ENCODE results near the gene TENT5C.

Gene TENT5C

DNA sequence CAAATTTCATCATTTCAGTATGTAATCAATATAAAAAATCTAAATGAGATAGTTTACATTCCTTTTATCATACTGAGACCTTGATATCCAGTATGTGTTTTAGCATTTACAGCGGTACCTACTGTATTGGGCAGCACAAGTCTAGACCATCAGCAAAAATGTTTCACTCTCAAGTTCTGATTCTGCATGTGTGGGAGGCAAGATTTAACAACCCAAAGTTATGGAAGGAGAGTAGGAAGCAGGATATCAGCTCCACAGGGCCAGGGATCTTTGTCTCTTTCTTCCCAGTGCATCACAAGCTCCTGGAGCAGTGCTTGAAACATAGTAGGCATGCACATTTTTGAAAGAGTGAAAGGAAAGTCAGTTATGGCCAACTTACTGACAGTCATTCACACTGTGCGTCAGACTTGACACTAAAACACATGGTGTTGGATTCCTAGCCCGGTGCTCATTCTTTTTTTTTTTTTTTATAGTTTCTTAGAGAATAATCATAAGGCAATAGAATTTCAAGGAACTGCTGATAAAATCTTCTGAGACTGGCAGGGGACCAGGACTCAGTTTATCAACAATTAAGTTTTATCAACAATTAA is 6.1 kb downstream of the TENT5C start:
- Histone ChIP-seq H3K4me3 (ENCODE audit: low read depth, low read length, poor library complexity, severe bottlenecking) (no peak overlapping the region), H3K4me2 (ENCODE audit: low read length) (no peak overlapping the region), H3K9ac (ENCODE audit: low read length) (no peak overlapping the region), H3F3A (ENCODE audit: insufficient read depth, low read length) (no peaks in the 10 kb centered on the region), H3K27me3 (ENCODE audit: insufficient read depth, low read length) (no peaks in the 10 kb centered on the region), H3K9me2 (ENCODE audit: low read depth, low read length) (no peaks in the 10 kb centered on the region), H2AFZ (ENCODE audit: low read length) (no peak overlapping the region), H3K79me2 (ENCODE audit: insufficient read depth, low read length) (0 out of 2 replicates have a peak, but pooled peaks cover 3% of the 10 kb centered on the region), H3K9me3 (ENCODE audit: low read length) (no peaks in the 10 kb centered on the region), H3K4me1 (ENCODE audit: insufficient read depth, low read length, severe bottlenecking) (peaks cover 70% of the 10 kb centered on the region), H3K27ac (ENCODE audit: low read depth, low read length, poor library complexity, severe bottlenecking) (no peak overlapping the region), H3K36me3 (ENCODE audit: insufficient read depth, low read length) (no peaks in the 10 kb centered on the region), H4K20me1 (ENCODE audit: insufficient read depth, low read length) (no peaks in the 10 kb centered on the region)
- TF ChIP-seq, protein P1, sequence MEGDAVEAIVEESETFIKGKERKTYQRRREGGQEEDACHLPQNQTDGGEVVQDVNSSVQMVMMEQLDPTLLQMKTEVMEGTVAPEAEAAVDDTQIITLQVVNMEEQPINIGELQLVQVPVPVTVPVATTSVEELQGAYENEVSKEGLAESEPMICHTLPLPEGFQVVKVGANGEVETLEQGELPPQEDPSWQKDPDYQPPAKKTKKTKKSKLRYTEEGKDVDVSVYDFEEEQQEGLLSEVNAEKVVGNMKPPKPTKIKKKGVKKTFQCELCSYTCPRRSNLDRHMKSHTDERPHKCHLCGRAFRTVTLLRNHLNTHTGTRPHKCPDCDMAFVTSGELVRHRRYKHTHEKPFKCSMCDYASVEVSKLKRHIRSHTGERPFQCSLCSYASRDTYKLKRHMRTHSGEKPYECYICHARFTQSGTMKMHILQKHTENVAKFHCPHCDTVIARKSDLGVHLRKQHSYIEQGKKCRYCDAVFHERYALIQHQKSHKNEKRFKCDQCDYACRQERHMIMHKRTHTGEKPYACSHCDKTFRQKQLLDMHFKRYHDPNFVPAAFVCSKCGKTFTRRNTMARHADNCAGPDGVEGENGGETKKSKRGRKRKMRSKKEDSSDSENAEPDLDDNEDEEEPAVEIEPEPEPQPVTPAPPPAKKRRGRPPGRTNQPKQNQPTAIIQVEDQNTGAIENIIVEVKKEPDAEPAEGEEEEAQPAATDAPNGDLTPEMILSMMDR (IDR thresholded peaks at IDR 0.05; ENCODE audit: low read length) = no peak
- TF ChIP-seq EZH2 (IDR thresholded peaks at IDR 0.05; ENCODE audit: borderline replicate concordance, low read length) = no peak

- no peaks in the 10 kb centered on the region for H4K20me1 ChIP-seq (ENCODE audit: insufficient read depth, low read length)
- no peak overlapping the region for H3K9ac ChIP-seq (ENCODE audit: low read length)
- H3K4me1 ChIP-seq (ENCODE audit: insufficient read depth, low read length, severe bottlenecking) = peaks cover 70% of the 10 kb centered on the region
- H3K27me3 ChIP-seq (ENCODE audit: insufficient read depth, low read length) = no peaks in the 10 kb centered on the region
- H3K79me2 ChIP-seq (ENCODE audit: insufficient read depth, low read length) = 0 out of 2 replicates have a peak, but pooled peaks cover 3% of the 10 kb centered on the region
- H3F3A ChIP-seq (ENCODE audit: insufficient read depth, low read length) = no peaks in the 10 kb centered on the region
- no peak overlapping the region for H2AFZ ChIP-seq (ENCODE audit: low read length)
- H3K4me3 ChIP-seq (ENCODE audit: low read depth, low read length, poor library complexity, severe bottlenecking) = no peak overlapping the region
- no peak overlapping the region for H3K27ac ChIP-seq (ENCODE audit: low read depth, low read length, poor library complexity, severe bottlenecking)
- no peaks in the 10 kb centered on the region for H3K36me3 ChIP-seq (ENCODE audit: insufficient read depth, low read length)
- TF ChIP-seq EZH2 (IDR thresholded peaks at IDR 0.05; ENCODE audit: borderline replicate concordance, low read length) = no peak
- TF ChIP-seq, protein P1 (IDR thresholded peaks at IDR 0.05; ENCODE audit: low read length) = no peak
- no peaks in the 10 kb centered on the region for H3K9me3 ChIP-seq (ENCODE audit: low read length)
- H3K9me2 ChIP-seq (ENCODE audit: low read depth, low read length) = no peaks in the 10 kb centered on the region
- H3K4me2 ChIP-seq (ENCODE audit: low read length) = no peak overlapping the region; the same call in 1 of the 2 replicates
Measured at GRCh38 chr1:117612517-117613248, 6.8 kb downstream of the TENT5C start.

DNA sequence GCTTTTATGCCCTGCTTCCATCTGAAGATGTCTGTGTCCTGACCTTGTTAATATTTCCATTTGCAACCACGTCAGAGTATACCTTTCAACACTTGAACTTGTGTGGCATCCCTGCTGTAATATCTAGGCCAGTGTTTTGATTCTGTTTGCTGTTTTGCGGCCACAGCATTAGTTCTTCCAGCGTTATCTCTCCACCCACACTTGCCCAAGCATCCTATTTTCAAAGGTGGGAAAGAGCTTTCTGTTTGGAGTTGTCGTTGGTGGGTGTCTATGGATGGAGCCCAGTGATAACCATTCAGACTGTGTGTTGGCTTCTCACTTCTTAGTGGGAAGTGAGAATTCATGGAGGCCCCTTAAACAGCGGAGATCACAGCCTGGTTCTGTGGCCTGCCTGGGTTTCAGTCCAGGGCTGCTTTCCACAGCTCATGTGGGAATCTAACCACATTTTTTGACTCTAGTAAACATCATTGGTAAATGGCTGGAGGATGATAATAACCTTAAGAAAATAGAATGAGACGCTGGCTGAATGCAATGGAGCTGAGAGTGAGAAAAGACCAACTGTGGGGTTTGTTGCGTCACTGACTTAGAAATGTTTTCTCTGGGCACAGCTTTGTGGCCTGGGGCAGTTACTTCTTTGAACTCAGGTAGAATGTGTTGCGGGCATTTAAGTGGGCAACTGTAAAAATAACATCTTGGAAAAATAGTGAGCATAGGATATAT is 7.6 kb downstream of the TENT5C start:
- 0 out of 2 replicates have a peak, but pooled peaks cover 3% of the 10 kb centered on the region for H3K79me2 ChIP-seq (ENCODE audit: insufficient read depth, low read length)

More for the DNA sequence above, 7.6 kb downstream of the TENT5C start:
- H3F3A ChIP-seq (ENCODE audit: insufficient read depth, low read length) = no peaks in the 10 kb centered on the region
- no peak overlapping the region for H3K4me3 ChIP-seq (ENCODE audit: low read depth, low read length, poor library complexity, severe bottlenecking)
- no peak overlapping the region for H2AFZ ChIP-seq (ENCODE audit: low read length)
- H3K9me2 ChIP-seq (ENCODE audit: low read depth, low read length) = no peaks in the 10 kb centered on the region
- H3K27ac ChIP-seq (ENCODE audit: low read depth, low read length, poor library complexity, severe bottlenecking) = no peak overlapping the region
- H3K36me3 ChIP-seq (ENCODE audit: insufficient read depth, low read length) = no peaks in the 10 kb centered on the region; the same call in 1 of the 2 replicates
- TF ChIP-seq EZH2 (IDR thresholded peaks at IDR 0.05; ENCODE audit: borderline replicate concordance, low read length) = no peak
- TF ChIP-seq, protein P1 (IDR thresholded peaks at IDR 0.05; ENCODE audit: low read length) = no peak
- H3K9ac ChIP-seq (ENCODE audit: low read length) = no peak overlapping the region
- no peak overlapping the region for H3K4me2 ChIP-seq (ENCODE audit: low read length)
- no peaks in the 10 kb centered on the region for H3K9me3 ChIP-seq (ENCODE audit: low read length)
- H3K27me3 ChIP-seq (ENCODE audit: insufficient read depth, low read length) = no peaks in the 10 kb centered on the region
- peaks cover 70% of the 10 kb centered on the region for H3K4me1 ChIP-seq (ENCODE audit: insufficient read depth, low read length, severe bottlenecking)
- H4K20me1 ChIP-seq (ENCODE audit: insufficient read depth, low read length) = no peaks in the 10 kb centered on the region

Measured in OCI-LY1 (cell line).